Measurements from ENCODE around the gene CISD3.

Gene CISD3

DNA sequence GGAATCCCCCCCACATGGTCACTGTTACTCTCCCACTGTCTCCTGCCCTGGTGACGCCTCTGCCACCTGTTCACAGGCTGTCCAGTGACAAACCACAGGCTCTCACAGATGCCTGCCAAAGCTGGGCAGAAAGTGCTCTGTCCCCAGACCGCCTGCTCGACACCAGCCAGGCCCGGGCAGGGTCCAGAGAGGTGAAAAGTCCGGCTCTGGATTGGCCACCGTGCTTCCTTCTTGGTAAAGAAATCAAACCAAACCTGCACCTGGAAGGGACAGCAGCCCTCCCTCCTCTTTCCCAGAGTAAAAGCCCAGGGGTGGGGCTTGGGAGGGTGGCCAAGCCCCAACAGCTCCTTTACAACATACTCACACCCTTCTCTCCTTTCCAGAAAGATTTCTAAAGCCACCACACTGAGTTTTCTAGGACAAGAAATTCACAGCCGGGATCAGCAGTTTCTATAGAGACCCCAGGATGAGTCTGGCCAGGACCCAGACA is 11.8 kb downstream of the CISD3 start:
- no peak for DNase-seq (ENCODE audit: extremely low read depth, low read depth)
- TF ChIP-seq, protein P1, sequence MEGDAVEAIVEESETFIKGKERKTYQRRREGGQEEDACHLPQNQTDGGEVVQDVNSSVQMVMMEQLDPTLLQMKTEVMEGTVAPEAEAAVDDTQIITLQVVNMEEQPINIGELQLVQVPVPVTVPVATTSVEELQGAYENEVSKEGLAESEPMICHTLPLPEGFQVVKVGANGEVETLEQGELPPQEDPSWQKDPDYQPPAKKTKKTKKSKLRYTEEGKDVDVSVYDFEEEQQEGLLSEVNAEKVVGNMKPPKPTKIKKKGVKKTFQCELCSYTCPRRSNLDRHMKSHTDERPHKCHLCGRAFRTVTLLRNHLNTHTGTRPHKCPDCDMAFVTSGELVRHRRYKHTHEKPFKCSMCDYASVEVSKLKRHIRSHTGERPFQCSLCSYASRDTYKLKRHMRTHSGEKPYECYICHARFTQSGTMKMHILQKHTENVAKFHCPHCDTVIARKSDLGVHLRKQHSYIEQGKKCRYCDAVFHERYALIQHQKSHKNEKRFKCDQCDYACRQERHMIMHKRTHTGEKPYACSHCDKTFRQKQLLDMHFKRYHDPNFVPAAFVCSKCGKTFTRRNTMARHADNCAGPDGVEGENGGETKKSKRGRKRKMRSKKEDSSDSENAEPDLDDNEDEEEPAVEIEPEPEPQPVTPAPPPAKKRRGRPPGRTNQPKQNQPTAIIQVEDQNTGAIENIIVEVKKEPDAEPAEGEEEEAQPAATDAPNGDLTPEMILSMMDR (IDR thresholded peaks at IDR 0.05; ENCODE audit: low read depth, low read length), result no peak

DNA sequence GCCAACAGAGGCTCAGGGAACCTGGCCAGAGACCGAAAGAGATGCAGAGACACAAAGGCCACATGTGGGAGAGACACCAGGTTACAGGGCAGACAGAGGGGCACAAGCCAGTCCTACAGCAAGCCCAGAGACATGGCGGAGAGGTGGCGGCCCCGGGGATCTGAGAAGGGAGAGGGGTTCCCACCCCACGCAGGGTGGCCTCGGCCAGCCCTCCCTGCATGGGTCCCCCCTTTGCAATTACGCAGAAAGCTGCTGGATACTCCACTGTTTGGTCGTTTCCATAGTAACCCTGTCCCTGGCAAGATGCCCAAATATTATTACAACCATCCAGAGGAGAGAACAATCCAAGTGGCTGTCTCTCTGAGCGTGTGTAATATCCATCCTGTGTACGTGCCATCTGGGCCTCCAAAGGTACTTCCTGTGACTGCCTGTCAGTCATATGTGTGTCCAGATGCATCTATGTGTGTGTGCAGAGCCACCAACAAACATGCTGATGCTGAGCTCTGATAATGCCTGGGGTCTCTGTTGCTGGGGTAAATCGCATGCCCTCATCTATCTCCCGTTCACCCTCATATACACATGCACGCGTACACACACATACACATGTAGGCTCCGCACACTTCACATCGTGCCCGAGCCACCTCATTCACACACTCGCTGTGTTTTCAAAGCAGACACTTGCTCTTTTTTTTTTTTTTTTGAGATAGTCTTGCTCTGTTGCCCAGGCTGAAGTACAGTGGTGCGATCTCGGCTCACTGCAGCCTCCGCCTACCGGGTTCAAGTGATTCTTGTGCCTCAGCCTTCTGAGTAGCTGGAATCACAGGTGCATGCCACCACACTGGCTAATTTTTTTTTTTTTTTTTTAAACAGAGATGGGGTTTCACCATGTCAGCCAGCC is 12.5 kb downstream of the CISD3 start:
- TF ChIP-seq, protein P1 (IDR thresholded peaks at IDR 0.05; ENCODE audit: low read depth, low read length), result no peak
- peak; percentile 70 for DNase-seq (ENCODE audit: extremely low read depth, low read depth)

DNA sequence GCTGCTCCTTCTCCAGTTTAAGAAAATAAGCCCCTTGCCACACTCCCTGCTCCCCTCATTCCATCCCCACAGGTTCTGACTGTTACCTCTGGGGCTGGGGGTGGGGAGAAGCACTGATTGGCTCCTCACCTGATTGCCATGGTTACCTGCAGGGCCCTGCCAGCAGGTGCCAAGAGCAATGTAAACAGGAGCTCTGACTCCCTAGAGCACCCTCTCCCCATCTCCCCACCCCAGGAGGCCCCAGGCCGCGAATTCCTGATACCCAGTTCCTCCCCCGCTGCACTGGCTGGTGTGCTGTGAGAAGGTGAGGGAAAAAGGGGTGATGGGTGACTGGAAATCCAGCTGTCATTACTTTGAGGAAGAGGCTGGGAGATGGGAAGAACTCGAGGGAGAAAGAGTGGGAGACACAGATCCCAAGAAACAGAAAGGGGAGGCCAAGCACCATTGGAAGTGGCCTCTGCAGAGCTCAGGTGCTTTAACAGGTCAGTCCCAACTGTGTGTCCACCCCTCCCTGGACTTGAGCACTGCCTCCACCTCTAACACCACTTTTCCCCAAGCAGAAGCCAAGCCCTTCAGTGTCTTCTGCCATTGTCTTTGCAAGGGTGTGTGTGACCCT is 13.5 kb downstream of the CISD3 start:
- no peak for DNase-seq (ENCODE audit: extremely low read depth, low read depth)
- TF ChIP-seq, protein P1 (IDR thresholded peaks at IDR 0.05; ENCODE audit: low read depth, low read length), result no peak

DNA sequence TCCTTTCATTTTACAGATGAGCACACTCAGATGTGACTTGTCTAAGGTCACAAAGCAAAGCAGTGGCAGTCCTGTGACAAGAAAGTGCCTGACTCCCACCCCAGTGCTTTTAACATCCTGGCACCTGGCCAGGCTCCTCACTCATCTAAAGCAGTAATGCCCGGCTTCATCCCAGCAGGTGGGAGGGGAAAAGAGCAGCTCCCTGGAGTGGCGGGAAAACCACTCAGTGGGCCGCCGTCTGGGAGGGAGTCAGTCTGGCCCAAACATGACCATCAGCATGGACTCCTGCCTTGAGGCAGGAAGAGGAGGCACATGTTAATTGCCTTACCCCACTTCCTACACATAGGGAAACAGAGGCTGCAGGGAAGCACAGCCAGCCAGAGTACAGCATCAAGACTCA is 15.4 kb downstream of the CISD3 start:
- TF ChIP-seq, protein P1 (IDR thresholded peaks at IDR 0.05; ENCODE audit: low read depth, low read length), result no peak
- no peak for DNase-seq (ENCODE audit: extremely low read depth, low read depth)

DNA sequence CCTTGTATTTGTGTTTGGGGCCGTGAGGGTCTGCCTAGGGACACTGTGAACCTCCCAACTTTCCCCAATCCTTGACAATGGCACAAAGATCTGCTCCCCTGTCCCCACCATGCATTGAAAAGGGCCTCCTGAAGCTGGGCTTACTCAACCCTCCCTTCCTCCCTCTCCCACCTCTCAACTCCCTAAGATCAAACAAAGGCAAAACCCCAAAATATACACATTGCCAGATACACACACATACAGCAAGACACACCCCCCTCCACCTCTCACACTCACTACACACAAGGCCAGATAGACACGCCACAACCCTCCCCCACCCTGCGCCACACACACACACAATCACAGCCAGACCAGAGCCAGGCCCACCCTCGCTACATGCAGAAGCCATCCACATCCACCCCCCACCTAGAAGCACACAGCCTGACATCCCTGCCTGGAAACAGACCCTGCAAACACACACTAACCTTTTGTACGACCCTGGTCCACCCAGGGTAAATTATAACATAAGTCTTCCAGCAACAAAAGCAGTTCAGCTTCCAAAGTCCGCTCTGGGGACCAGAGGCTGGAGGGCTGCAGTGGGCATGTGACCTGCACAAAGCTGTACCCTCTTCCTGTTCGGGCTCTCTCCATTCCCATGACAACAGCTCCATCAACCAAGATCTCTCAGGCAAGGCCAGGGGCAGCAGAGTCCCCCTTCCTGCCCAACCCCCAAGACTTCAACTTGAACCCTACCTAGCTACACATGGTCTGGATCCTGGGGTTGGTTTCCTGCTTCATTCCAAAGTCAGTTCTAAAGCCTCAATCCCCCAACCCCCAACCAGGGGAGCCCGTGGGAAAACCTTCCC is 16.1 kb downstream of the CISD3 start:
- DNase-seq (ENCODE audit: extremely low read depth, low read depth), result no peak
- TF ChIP-seq, protein P1 (IDR thresholded peaks at IDR 0.05; ENCODE audit: low read depth, low read length), result no peak

DNA sequence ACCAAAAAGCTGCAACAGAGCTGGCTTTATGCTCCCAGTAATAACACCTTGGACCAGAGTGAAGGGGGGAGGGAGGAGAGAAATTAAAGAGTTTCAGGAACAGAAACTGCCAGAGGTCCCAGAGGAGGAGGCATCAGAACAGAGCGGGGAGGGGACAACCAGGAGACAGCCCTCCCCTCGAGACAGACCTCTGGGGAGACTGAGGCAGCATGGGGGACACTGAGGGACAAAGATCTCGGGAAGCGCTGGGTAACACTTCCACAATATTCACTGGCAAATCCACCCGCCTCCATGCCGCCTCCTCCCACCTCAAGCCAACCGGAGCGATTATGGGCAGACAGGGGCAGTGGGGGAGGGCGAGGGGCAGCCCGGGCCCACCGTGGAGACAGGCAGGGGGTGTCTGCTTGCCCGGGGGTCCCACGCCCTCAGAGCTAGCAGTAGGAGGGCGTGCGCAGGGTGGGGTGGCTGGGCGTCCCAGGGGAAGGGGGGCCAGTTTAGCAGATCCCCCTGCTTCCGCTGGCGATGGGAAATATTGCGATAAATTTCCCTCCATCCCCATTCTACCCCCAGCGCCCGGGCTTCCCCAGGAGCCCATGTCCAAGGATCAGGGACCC is 16.8 kb downstream of the CISD3 start:
- TF ChIP-seq, protein P1 (IDR thresholded peaks at IDR 0.05; ENCODE audit: low read depth, low read length), result no peak
- DNase-seq (ENCODE audit: extremely low read depth, low read depth), result no peak

Data from AG09319 (cell line).